GM18502 (cell line): ENCODE data around the gene ARRDC4.
"Not testable (repeated sequence)": the region's sequence is repeated elsewhere in the genome, so short reads cannot be mapped to it uniquely, and the experiment has no call there.

Experiments used
- ATAC-seq: cut with Tn5 transposase; IDR thresholded peaks from one replicate; pipeline ENCODE4 v1.9.1; 2021; ENCODE audit warnings: mild to moderate bottlenecking; ENCODE audit not compliant: unreplicated experiment, poor library complexity

The ARRDC4 gene

DNA sequence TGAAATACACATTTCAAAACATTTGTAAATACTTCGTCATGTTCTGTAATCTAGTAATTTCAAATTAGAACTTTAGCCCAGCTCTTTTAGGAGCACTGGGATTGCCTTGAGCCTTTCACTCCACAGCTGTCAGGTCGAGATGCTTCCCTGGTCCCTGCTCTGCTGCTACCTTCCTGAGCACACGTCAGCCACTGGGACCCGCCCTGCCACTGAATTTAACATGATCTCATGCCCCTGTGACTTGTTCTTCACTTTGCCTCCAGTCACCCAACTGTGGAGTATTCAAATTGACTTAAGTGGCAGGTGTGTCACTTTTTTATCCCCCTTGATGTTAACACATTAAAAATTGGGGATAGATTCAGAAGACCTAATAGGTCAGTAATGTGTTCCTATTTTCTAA, 3.3 kb downstream of the ARRDC4 start:
- ATAC-seq, result no peak

DNA sequence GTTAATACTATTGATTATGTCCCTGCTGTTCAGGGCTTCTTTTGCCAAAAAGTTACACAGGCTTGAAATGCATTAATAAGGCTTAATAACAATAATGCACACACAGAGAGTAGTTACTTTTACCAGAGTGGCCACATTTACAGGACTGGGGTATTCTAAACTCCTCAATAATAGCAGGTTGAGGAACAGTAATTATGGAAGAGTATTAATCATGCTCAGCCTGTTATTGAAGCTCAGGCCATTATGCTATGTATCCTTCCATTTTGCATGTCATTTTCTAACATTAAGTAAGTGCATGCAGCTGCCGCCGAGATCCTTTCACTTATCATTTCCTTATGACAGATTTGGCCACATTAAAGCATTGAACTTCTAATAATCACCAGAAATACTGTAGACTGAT, 5.7 kb downstream of the ARRDC4 start:
- no peak for ATAC-seq

DNA sequence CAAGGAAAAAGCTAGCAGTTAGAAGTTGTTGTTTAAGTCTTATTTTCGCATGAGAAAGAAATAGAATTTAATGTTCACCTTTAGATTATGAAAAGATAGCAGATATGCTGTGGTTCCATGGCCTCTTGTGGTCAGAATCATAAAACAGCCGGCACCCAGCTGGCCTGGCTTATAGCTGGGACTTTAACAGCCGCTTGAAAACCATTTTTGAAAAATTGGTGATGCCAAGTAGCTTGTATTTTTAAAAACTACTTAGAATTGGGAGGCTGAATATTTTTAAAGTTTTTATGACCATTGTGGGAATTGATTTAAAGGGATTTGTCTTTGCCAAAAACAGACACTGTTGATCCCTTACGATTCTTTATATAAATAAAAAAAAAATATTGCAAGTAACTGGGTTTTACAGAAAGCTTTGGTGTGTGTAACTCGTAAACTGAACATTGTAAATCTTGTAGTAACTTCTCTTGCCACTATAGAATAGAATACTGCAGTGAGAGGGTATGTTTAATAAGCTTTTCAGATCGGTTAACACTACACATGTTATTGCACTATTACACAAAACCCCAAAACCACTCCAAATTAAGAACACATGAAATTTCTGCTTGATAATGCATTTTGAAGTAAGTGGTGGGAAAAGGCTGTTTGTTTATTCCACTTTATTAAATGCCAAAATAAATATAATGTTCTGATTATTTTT, 6.6 kb downstream of the ARRDC4 start:
- ATAC-seq, result no peak

DNA sequence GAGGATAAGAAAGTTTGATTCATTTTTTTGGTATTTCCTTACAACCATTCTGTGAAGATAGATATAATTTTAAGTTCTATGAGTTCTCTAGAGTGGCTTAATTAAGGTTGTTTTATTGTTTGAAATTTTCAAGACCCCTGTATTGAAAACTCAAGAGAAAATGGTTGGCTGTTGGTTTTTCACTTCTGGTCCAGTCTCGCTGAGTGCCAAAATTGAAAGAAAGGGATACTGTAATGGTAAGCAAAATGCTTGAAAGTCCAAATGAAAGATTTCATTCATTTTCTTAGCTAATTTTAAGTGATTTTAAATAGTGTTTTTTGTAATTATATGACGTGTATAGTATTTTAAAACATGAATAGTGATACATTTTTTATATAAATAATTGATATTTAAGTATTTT, 7.4 kb downstream of the ARRDC4 start:
- ATAC-seq, result no peak

DNA sequence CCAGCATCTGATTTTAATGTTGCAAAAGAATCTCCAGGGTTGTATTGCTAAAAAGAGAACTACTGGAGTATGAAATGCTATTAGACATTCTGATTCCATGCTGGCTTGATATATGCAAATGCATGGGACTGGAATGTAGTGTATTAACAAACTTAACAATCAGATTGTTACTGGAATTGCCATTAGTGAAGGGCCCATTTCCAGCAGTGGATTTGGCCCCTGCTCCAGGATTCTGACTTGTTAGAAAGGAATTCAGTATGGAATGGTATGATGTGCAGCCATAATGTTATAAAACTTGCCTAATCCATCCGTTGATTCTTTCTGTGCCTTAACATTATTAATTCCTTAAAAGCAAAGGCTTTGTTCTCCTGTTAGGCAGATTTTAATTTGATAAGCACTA, 7.9 kb downstream of the ARRDC4 start:
- no peak for ATAC-seq

DNA sequence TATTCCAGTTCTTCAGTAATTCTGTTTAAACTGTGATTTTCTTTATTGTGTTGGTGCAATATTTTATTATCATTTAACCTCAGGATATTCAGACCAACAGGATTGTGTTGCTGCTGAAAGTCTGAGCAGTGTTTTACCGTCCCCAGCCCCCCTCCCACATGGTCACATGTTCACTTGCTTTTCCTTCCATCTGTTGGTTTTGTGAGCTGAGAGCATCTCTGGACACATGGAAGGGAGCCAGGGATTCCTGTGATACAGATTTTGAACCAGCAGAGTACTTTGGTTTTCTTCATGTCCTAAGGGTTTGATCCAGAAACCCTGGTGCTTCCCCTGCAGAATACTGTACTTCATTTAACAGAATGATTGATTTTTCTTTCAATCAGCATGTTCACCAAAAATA, 11.9 kb downstream of the ARRDC4 start:
- no peak for ATAC-seq

DNA sequence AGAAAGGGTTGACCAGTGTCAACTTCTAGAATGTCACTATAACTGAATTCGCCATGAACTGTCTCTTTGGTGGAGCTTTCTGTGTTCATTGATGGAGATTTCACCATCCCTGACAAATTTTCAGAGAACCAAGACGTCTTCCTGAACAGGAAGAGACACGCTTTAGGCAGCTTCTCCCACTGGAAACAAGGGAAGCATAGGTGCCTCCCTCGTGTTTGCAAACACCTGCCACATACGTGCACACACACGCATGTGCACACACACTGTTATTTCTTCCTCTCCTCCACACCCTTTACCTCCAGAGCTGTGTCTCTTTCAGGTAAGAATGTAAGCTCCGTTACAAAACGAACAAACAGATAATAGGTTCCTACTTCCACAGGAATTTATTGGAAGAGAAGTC, 15.6 kb downstream of the ARRDC4 start:
- no peak for ATAC-seq

DNA sequence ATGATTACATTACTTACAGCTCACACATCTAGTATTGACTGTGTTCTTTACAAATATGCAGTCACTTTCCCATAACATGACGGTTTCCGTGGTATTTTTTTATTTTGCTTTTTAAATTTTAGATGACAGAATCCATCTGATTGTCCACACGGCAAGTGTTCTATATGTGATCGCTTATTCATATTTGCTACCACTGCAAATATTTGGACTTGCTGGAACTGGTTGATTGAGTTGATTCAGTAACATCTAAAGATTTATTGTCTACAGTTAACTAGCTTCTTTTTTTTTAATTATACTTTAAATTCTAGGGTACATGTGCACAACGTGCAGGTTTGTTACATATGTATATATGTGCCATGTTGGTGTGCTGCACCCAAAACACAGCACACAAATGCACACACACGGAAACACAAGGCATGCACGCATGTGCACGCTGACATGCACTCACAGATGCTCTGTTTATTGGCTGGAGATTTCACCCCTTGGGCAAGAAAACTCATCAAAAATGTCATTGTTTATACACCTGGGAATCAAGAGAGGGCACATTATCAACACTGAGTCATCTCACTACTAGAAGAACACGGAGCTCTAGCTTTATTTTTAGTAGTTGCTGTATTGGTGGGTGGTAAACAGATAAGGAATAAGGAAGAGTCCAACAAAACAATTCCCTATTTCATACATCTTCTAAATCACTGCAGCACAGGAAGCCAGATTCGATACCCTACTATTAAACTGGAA, 16.4 kb downstream of the ARRDC4 start:
- ATAC-seq, result no peak

DNA sequence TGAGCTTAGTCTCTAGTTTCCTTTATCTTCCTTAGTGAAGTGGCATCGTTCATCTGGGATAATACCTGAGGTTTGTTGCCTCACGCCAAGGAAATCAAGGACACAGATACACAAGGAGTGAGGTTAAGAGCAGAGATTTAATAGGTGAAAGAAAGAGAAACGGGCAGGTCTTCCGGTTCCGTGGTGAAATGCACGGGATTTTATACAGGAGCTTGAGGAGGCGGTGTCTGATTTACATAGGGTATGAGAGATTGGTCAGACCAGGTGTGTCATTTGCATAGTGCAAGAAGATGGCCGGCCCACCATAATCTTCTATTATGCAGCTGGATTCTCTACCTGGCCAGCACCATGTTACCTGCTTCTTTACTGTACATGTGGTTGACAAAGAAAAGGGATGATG, 17.2 kb downstream of the ARRDC4 start:
- no peak for ATAC-seq

DNA sequence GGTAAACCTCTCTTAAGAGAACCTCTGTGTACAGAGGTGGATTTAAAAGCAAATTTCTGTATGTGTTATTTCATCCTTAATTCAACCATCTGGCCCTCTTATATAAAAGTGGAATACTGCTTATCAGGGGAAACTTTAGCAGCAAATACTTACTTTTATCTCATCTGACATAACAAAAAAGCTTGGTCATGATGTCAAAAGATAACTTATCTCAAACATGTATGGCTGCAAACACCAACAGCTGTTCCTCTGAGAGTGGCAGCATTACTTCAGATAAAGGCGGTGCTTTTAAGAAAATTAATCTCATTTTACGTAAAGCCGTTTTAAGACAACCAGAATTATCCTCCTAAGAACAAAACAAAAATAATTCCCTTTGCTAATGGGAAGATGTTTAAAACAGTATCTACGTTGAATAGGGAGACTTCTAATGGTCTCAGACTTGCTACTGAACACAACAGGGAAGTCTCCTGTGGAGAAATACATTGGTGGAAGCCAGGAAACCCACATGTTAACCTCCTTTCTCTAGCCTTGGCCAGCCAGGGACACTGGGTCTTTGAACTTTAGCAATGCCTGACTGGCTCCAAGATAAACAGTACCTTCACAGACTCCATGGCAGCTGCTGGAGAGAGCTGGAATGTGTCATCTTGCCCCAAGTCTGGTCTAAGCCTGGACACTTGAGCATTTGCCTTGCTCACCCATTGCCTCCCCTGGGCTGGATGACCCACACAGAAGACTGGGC, 18.1 kb downstream of the ARRDC4 start:
- ATAC-seq, result no peak

DNA sequence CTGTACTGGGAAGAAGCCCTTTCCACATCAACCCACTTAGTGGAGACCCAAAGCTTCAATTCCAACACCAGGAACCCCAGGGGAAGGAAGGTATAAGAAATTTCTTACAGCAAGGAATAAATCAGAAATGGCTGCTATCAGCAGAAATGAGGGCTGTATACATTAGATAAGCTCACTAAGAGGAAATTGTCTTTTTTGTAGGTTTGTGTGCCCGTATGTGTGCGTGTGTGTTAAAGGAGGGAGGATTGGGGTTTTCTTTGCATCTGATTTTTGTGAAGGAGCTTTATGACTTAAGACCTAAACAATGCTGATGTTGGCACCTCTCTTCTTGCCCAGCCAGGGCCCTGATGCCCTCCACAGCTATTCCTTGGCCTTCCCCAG, 18.6 kb downstream of the ARRDC4 start:
- no peak for ATAC-seq

DNA sequence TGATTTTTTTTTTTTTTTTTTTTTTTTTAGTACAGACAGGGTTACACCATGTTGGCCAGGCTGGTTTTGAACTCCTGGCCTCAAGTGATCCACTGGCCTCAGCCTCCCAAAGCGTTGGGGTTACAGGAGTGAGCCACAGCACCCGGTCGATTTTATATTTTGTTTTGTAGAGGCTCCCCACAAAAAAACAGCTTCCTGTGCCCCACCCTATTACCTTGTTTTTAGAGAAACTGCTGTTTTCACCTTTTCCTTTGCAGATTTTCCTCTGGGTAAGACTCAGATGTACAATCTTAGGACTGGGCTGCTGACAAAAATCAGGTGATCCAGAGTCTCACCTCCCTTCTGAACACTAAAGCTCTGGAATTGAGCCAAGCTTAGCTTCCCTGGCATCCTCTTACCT, 20.6 kb downstream of the ARRDC4 start:
- no peak for ATAC-seq

DNA sequence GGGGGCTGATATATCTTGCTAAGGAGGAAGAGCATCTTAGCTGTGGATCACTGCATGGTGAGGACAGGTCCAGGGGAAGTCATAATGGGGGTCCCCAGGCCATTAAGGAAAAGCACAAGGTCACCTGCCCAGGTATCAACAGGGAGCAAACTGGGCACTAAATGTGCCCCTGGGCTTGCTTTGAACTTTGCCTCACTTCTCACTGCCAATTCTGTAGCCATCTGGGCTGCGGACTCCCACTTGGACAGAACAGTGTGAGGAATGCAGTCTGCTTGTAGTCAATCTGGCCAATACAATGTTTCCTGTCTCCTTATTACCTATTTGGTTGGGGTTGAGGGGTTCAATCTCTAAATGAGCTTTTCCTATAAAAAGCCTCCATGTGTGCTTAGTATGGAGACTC, 21.3 kb downstream of the ARRDC4 start:
- ATAC-seq, result no peak

DNA sequence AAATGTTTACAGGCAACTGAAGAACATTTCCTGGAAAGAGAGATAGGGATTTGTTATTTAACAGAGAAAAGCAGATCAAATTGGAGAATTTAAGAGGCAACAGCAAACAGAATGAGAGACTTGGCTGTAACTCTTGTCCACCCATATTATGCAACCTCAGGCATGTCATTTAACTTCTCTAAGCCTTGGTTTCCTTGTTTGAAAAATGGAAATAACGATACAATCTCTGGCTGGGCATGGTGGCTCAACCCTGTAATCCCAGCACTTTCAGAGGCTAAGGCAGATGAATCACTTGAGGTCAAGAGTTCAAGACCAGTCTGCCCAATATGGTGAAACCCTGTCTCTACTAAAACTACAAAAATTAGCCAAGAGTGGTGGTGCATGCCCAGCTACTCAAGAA, 23.7 kb downstream of the ARRDC4 start:
- no peak for ATAC-seq

DNA sequence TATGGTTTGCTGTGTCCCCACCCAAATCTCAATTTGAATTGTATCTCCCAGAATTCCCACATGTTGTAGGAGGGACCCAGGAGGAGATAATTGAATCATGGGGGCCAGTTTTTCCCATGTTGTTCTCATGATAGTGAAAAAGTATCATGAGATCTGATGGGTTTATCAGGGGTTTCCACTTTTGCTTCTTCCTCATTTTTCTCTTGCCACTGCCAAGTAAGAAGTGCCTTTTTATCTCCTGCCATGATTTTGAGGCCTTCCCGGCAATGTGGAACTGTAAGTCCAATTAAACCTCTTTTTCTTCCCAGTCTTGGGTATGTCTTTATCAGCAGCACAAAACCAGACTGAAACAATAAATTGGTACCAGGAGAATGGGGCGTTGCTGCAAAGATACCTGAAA, 25.5 kb downstream of the ARRDC4 start:
- not testable (repeated sequence) for ATAC-seq

DNA sequence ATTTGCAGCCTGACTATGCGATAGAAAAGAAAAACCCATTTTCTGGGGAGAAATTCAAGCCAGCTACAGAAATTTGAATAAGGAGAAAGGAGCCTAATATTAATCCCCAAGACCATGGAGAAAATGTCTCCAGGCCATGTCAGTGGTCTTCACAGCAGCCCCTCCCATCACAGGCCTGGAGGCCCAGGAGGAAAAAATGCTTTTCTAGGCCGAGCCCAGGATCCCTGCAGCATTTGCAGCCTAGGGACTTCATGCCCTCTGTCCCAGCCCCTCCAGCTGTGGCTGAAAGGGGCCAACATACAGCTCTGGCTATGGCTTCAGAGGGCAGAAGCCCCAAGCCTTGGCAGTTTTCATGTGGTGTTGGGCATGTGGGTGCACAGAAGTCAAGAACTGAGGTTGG, 26.3 kb downstream of the ARRDC4 start:
- ATAC-seq, result no peak

DNA sequence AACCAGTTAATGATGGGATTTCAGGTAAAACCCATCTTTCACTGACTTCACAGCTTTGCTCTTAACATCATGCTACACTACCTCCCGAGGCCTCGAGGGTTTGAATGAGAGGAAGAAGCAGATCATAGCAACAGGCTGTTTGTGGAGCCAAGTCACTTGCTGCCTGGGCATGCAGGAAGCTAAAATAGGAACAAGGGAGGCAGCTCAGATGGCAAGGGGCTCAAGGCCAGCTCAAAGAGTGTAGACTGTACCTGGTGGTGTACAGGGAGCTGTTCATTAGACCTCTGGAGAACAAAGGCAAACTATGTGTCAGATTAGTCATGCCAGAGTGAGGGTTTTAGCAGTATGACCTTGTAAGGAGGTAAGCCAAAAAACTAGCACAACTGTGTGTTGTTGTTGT, 28.8 kb downstream of the ARRDC4 start:
- ATAC-seq, result no peak

DNA sequence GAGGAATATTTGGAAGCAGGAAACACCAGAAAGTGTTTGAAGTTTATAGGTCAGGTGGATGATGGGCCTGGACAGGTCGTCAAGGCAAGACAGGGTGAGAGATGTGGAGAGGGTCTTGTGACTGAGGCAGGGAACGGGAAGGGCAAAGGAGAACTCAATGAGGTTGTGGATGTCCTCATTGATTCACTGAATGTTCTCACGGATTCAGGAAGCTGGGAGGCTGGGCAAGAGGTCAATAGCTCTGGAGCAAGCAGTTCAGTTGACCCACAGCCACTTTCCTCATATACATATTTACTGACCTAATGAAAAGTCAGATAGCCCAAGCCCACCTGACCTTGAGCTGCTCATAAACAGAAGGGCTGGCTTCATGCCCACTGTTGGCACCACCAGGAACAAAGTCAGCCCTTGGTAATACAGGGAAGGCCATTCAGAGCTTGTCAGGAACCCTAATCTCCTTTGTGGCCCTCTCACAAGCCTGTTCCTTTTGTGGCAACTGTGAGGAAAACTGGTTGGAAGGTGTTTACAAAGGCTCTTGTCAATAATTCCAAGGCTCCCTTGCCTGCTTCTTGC, 31.6 kb downstream of the ARRDC4 start:
- no peak for ATAC-seq

DNA sequence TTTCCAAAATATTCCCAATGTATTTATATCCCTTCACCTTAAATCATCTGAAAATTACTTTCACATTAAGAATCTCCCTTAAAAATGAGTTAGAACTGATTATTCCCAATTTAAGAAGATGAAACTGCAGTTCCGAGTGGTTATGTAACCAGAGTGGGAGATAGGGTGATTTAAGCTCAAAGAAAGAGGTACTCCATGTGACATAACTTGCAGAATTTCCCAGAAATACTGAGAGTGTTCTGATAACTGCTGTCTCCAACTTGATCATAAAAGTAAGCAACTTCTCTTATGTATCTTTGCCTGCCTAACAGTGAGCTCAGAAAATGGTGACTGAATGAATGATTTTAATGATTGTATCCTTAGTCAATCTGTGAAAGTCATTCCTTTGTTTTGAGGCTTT, 32.3 kb downstream of the ARRDC4 start:
- no peak for ATAC-seq

DNA sequence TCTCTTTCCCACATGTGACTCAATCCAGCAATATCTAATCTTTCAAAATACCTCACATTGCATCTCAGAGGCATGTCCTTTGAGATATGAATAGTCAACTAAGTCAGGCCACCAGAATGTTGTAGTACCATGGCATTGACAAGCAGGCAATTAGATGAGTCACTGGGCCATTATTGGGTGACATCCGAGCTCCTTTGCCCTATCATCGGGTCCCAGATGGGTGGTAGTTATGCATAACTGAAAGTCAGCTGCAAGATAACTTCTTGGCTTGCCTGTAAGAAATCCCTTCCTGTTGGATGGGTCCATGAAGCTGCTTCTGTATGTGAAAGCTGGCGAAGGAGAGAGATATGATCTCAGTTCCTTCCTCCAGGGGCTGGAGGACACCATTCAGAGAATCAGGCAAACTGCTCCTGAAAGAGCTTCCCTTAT, 32.8 kb downstream of the ARRDC4 start:
- no peak for ATAC-seq

DNA sequence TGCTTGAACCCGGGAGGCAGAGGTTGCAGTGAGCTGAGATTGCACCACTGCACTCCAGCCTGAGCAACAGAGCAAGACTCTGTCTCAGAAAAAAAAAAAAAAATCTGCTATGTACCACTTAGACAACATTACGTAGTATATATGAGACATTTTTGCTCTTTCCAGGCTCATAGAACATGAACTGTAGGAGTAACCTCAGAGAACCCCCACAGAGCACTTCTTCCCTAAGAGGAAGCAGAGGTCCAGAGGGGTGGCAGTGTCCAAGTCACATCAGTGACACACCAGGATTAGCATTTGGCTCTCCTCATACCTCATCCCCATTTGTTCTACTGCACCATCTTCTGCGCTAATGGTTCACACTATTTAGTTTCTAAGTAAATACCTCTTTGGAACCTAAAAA, 33.7 kb downstream of the ARRDC4 start:
- no peak for ATAC-seq
